ENCODE results near the gene MYRIP.

The MYRIP gene

DNA sequence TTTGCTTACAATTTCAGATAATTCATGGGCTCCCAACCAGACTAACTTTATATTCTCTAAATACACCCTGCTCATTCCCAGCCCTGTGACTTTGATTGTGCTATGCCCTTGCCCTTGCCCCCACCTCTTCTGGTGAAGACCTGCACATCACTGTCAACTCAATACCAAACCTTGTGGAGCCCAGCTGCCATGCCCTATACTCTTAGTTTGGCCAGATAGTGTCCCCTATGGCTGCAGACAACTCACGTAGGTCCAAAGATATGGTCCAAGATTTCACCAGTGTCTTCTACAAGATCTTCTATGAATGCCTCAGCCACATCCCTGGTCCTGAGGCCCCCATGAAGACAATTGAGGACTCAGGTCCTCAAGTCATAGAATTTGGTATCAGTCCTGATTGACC, 381.8 kb downstream of the MYRIP start:
- DNase-seq (ENCODE audit: low spot score): no peak

- DNase-seq (ENCODE audit: low spot score): peak; percentile 58
These were observed 382.5 kb downstream of the MYRIP start for GRCh38 chr3:40191850-40192448.

DNA sequence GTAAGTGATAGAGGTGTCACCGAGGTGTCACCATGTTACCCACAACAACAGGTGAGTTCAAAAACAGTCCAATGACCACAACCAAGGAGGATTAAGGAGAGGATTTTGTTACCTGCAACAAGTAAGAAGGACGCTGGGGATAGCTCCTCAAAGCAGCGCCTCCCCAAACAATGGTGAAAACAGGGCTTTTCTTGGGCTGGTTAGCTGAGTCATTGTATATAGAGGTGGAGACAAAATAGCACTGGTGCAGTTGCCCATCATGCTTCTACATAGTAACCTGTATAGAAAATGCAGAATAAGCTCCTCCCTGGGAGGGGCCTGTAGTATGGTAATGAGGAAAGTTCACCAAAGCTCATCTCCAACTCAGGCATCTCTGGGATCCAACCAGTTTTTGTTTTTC, 383.2 kb downstream of the MYRIP start:
- no peak for DNase-seq (ENCODE audit: low spot score)

DNA sequence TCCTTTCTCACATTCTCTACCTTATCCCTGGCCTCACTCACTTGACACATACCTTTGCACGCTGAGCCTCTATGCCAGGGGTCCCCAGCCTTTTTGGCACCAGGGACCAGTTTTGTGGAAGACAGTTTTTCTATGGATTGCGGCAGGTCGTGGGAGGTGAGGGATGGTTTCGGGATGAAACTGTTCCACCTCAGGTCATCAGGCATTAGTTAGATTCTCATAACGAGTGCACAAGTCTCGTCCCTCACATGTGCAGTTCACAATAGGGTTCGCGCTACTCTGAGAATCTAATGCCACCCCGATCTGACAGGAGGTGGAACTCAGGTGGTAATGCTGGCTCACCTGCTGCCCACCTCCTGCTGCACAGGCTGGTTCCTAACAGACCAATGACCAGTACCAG, 387.6 kb downstream of the MYRIP start:
- DNase-seq (ENCODE audit: low spot score): no peak

GRCh38 chr3:40200692-40201316, 391.4 kb downstream of the MYRIP start:
- no peak for DNase-seq (ENCODE audit: low spot score)

DNA sequence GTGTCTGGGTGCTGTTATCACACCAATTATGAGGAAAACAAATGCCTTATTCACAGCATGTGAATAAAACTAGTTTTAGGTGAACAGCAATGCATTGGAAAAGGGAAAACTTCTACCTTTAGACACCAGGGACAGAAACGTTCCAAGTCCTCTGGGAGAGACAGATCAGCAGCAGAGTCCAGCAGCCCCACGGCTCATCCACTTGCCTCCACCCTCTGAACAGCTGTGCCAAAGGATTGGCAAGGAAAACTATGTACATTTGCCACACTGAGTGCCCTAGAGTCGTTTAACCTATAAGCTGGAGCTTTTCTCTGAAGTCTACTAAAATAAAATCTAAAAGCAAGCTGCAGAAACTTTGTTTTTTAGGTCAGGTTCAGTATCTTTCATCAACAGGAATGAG, 392.4 kb downstream of the MYRIP start:
- no peak for DNase-seq (ENCODE audit: low spot score)

DNA sequence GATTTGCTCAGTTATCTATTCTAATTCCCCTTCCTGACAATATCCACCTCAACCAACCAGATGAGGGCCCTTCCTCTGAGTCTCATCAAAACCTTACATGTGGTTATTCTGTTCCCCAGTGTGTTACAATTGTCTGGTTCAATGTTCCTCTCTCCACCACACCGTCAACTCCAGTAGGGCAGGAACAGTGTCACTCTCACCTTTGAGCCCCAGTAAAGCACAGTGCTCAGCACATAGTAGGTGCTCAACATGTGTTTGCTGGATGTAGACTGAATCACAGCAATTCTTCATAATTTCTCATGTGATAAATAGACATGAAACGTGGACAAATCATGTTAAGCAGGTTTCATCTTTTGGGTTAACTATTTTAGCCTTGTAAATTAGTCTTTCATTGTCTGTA, 397.1 kb downstream of the MYRIP start:
- no peak for DNase-seq (ENCODE audit: low spot score)

GRCh38 chr3:40207796-40208195, 398.4 kb downstream of the MYRIP start:
- no peak for DNase-seq (ENCODE audit: low spot score)

DNA sequence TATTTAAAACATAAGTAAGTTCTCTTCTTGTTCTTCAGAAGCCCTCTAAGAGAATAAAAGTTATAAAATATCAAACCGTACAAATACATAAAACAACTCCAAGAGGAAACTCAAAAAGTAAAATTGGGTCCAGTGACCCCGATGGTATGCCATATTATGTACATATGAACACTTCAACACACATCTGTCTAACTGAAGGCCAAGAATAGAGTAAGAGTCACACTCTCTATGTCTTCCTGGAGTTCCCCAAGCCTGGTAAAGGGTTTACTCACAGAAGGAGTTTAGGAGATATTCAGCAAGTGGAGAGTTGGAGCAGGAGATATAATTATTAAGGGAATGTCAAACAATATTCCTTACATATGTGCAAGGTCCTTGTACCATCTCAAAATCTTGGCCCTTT, 398.8 kb downstream of the MYRIP start:
- DNase-seq (ENCODE audit: low spot score): no peak

- no peak for DNase-seq (ENCODE audit: low spot score)
These were observed 402.2 kb downstream of the MYRIP start for GRCh38 chr3:40211579-40211978.

DNA sequence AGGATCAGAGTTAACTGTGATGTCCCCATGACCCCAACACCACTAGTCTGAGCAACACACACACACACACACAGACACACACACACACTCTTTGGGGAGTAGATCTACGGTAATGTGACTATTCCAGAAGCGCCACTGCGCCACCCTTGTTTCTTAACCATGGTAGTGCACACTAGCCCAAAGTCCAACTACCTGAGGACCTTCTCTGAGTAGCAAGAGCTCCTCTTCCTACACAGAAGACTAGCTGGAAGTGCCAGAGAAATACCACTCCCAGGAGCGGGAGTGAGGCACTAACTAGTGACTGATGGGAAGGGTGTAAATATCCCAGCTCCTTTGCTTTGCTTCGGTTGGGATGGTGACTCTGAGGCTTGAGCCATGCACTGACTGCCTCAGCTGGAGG, 404.1 kb downstream of the MYRIP start:
- DNase-seq (ENCODE audit: low spot score): no peak

DNA sequence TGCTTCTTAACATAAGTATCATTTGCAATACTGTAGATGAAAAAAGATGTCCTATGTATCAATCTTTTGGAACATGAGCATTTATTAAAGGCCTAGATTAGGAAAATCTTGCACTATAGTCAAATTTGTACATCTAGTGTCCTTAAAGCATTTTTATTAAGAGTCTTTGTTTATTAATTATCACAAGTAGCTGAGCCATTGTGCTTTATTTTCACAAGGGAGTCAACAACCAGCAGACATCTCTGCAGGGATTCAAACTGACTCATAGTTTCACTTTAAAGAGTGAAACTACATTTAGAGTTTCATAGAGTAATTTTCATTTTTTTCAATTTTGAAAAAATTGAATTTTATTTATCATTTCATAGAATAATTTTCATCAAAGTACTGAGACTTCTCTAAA, 405.6 kb downstream of the MYRIP start:
- no peak for DNase-seq (ENCODE audit: low spot score)

- no peak for DNase-seq (ENCODE audit: low spot score)
These were observed 407.1 kb downstream of the MYRIP start for GRCh38 chr3:40216471-40216870.

DNA sequence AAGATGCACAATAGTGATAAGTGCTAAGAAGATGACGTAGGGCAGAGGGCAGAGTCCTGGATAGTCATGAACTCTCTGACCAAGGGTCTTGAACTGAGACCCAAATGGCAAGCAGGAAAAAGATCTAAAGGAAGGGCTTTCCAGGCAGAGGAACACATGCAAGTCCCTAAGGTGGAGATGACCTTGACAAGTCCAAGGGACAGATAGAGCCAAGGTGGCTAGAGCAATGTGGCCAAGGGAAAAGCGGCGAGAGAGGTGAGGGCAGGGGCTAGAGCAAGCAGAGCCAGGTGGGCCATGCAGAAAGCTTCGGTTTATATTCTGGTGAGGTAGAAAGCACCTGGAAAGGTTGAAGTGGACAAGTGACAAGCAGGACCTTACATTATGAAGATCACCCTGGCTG, 414.4 kb downstream of the MYRIP start:
- DNase-seq (ENCODE audit: low spot score): no peak

DNA sequence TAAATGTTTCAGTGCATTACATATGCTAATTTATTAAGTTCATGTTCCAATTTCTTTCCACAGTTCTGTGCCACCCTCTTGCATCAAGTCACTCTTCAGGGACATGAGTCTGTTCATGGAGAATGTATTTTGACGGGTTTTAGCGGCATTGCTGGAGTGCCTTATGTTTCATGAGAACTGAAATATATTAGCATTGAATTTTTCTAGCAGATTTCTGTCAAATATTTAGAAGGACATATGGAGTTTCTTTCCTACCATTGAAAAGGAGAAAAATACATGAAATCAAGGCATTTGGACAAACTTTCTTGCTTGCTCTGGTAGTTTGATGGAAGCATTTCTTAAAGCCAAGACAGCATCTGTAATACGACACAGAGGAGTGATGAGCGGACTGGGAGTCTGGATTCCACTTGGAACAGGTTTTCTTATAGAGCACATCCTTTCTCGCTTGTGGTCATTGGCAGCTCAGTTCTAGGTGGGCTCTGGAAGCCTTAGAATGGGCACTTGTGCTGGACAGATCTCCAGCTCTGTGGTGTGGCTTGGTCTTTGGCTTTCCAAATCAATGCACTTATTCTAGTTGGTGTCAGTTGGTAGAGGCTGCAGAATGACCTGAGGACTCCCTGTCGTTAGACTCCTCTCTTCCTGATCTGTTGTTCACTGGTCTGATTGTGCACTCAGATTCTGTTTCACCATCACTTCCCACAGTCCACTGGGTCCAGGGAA, 415.5 kb downstream of the MYRIP start:
- no peak for DNase-seq (ENCODE audit: low spot score)

GRCh38 chr3:40226636-40227035, 417.2 kb downstream of the MYRIP start:
- DNase-seq (ENCODE audit: low spot score): no peak

DNA sequence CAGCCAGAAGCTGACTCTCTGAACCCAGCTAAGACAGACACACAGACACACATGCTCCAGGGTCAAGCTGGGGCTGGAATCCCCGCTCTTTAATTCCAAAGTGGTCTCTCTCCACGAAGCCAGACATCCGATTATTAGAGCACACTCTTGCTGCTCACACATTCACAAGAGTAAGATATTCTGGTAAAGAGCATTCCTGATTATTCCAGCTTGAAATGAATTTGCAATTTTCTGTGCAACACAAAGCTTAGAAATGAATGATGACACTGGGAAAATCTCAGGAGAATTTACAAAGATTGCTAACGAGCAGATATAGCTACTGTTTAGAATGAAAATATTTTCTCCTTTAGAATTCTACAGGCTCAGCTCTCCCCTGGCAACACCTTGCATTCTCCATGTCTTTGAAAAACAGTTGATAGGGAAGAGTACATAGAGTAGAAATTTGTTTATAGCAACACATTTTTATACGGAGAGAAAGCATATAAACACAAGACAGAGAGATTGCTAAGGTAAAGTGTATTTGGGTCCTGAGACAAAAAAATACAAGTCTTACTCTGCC, 419.5 kb downstream of the MYRIP start:
- no peak for DNase-seq (ENCODE audit: low spot score)

- no peak for DNase-seq (ENCODE audit: low spot score)
These were observed 420.0 kb downstream of the MYRIP start for GRCh38 chr3:40229386-40229785.

GRCh38 chr3:40229963-40230362, 420.6 kb downstream of the MYRIP start:
- DNase-seq (ENCODE audit: low spot score): no peak

DNA sequence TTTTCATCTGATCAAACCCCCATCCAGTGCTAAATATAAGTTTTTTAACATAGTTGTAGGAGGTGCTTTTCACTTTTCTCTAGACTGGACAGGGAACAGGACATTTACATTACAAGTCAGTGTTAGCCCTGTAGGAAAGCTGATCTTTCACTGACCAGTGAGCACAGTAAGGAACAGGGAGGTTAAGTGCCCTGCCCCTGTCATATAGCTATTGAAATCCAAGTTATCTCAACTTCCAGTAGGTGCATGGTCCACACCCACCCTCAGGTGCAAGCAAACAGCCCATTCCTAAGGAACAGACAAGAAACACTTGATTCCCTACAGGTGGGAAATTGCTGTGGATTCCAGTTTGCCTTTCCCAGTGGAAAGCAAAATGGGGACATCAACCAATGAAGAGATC, 421.0 kb downstream of the MYRIP start:
- DNase-seq (ENCODE audit: low spot score): no peak

- DNase-seq (ENCODE audit: low spot score): no peak
These were observed 423.2 kb downstream of the MYRIP start for GRCh38 chr3:40232626-40233025.

DNA sequence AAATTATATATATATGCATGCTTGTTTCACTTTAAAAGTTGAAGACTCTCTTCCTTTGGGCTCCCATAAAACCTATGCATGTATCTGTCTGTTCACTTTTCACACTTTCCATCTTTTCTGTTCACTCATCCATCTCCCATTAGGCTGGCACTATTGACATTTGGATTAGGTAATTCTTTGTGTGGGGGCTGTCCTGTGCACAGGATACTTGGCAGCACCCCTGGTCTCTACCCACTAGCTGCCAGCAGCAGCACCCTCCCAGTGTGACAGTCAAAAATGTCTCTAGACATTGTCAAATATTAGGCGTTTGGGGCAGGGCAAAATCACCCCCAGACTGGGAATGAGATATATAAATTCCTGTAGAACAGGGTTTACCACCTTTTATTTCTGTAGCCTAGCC, 427.8 kb downstream of the MYRIP start:
- DNase-seq (ENCODE audit: low spot score): no peak

DNA sequence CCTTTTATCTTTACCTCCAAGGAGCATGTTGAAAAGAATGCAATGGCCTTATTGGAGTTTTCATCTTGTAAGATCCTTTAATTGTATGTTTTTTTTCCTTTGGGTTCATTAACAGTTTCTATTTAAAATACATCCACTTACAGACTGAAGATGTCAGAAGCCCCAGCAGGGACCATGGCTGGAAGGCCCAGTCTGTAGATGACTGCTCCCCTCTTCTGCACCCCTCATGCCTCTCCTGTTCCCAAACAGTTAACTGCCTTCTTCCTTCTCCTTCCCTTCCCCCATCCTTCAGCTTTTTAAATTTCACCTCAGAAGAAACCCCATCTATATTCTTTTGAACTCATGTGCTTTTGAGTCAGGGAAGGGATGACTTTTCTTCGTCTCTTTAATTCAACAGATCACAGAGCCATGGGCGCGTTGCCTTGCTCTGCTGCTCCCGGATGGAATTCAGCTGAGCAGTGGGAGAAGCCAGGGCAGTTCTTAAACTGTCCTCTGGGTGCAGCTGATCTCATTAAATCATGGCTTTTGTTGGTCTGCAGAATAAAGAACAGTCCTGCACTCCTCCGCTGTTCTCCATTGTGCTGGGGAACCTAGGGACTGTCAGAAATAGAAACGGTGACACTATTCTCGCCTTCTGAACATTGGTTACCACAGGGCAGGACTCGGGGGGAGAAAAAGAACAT, 428.6 kb downstream of the MYRIP start:
- no peak for DNase-seq (ENCODE audit: low spot score)

All from HuH-7.5 (cell line).